GM04503 (cell line): ENCODE data around the gene PEX10.
"Not testable (repeated sequence)": the region's sequence is repeated elsewhere in the genome, so short reads cannot be mapped to it uniquely, and the experiment has no call there.

Source experiments
- DNase-seq: peaks from one replicate; pipeline ENCODE4 v3.0.0-alpha.2; 2012; ENCODE audit warnings: low read depth

The PEX10 gene

DNA sequence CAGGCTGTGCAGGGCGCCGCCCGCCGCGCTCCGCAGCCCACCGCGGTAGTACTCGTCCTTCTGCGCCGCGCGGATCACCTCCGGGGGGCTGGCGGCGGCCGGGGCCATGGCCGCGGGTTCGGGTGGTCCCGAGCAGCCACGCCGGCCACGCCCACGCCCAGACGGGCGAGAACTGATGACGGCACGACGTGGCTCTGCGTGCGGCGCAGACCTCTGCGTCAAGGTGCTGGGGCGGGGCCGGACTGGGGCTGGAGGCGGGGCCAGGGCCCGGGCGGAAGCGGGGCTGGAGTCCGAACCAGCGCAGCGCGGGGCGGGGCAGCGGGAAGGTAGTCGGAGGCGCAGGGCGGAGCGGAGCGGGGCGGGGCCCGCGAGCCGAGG is at the start of gene PEX10:
TSS of gene PEX10 (minus strand) at position 170 of the 378 bp plus-strand sequence. CDS start at position 108, 62 bp downstream.
- DNase-seq = peak; percentile 56

- DNase-seq = no peak
Measured at GRCh38 chr1:2460996-2461751, 48.8 kb upstream of the PEX10 start.

- no peak for DNase-seq
Measured at GRCh38 chr1:2460203-2460602, 47.8 kb upstream of the PEX10 start.

DNA sequence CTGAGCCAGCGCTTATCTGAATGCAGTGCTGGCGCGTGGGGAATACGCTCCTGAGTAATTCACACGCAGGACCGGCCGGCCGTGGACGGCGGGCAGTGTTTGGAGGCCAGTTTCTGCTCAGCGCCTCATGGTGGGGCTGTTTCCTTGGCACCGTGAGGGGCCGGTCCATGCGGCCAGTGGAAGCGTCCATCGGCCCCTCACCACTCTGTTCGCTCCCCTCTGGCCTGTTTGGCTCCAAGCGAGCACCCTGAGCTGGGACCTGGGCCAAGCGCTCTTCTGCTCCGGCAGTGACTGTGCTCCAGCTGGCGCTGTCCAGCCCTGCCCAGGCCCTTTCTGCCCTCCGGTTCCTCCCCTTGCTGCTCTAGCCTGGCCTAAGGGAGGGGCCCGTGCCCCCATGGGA is 47.4 kb upstream of the PEX10 start:
- no peak for DNase-seq

- DNase-seq = not testable (repeated sequence)
Measured at GRCh38 chr1:2459102-2459753, 46.9 kb upstream of the PEX10 start.

- no peak for DNase-seq
Measured at GRCh38 chr1:2458687-2459086, 46.3 kb upstream of the PEX10 start.

GRCh38 chr1:2457444-2457843 is 45.1 kb upstream of the PEX10 start:
- DNase-seq = no peak

DNA sequence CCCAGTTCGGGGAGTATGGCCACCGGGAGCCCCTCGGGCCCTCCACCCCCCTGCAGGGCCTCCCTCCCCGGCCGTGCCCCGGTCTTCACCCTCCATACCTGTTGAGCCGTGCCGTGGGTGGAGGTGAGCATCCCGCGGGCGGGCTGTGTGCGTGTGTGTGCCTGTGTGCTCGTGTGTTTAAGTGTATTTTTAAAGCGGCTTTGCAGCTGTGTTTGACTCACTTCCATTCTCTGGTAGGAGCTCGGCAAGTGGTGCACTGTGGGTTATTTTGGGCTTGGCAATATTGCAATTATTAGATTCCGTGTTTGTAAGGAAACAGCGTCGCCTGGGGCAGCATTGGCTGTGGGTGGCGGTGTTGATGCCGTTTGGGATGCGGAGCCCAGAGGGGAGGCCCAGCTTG is 43.4 kb upstream of the PEX10 start:
- no peak for DNase-seq

DNA sequence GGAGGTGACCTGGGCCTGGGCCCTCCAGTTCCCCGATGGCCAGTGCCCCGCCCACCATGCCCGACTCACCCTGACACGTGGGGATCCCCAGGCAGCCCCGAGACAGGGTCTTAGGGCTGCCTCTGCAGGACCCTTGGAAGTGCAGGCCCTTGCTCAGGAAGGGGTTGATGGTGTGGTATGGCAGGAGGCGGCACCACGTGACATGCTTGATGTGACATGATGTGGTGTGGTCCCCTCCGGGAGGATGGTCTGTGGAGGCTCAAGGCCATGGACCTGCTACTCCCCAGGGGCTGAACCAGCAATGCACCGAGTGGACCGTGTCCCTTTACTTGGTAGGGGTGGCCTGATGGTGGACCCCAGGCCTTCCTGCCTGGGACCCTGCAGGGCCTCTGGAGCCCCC is 41.9 kb upstream of the PEX10 start:
- DNase-seq = no peak

GRCh38 chr1:2452932-2453315 is 40.6 kb upstream of the PEX10 start:
- no peak for DNase-seq

- DNase-seq = no peak
Measured at GRCh38 chr1:2452201-2452931, 40.0 kb upstream of the PEX10 start.

GRCh38 chr1:2451741-2452140 is 39.4 kb upstream of the PEX10 start:
- DNase-seq = peak; percentile 38

GRCh38 chr1:2449636-2450454 is 37.5 kb upstream of the PEX10 start:
- DNase-seq = no peak

DNA sequence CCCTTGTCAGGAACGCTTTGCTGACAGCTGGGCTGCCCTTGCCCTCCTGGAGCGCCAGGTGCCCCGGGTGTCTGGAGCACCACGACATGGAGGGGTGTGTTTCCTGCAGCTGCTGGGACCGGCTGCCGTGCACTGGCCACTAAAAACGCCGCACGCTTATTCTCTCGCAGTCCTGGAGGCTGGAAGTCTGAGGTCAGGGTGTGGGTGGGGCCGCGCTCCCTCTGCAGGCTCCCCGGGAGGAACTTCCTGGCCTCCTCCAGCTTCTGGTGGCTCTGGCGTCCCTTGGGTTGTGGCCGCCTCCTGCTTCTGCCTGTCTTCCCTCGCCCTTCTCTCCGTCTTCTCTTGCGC is 35.7 kb upstream of the PEX10 start:
- no peak for DNase-seq

GRCh38 chr1:2447276-2448097 is 35.1 kb upstream of the PEX10 start:
- no peak for DNase-seq

- no peak for DNase-seq
Measured at GRCh38 chr1:2446861-2447260, 34.5 kb upstream of the PEX10 start.

DNA sequence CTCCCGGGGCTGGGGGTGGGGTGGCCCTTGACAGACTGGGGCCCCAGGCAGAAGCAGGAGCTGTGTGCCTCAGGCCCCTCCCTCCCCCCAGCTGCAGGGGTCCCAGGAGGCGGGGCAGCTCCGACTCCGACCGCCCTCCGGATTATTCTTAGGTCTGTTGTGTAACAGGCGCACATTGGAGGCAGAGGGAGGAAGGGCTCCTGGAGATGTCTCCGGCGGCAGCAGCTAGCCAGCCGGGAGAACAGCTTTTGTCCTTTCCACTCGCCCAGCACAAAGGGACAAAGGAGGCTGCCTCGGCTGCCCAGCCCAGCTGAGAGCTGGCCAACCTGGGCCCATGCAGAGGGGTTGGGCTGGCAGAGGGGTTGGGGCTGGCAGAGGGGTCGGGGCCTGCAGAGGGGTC is 34.0 kb upstream of the PEX10 start:
- no peak for DNase-seq

- no peak for DNase-seq
Measured at GRCh38 chr1:2445823-2446215, 33.5 kb upstream of the PEX10 start.

DNA sequence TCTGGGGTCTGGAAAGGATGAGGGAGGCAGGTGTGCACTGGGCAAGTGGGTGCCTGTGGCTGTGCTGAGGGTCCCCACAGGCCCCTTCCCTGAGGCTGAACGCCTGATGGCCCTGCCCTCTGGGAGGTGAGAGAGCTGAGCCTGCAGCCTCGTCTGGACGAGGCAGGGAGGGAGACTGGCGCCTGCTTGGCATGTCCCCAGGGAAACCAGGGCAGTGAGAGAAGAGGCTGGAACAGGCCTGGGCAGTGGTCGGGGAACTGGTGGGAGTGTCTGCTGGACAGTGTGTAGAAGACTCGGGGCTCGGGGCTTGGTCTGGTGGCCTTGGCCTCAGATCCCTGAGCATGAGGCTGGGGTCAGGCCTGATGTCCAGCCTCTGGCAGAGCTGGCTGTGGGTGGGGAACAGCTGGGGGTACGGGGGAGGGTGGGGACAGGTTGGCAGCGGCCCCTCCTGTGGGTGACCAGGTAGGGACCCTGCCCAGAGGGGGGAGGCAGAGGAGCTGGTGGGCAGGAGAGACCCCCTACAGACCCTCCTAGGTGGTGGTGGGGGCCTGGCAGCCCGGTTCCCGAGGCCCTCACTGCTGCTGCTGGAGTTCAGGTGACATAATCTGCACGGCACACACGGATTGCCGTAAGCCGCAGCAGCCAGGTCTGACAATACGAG is 32.9 kb upstream of the PEX10 start:
- DNase-seq = no peak

DNA sequence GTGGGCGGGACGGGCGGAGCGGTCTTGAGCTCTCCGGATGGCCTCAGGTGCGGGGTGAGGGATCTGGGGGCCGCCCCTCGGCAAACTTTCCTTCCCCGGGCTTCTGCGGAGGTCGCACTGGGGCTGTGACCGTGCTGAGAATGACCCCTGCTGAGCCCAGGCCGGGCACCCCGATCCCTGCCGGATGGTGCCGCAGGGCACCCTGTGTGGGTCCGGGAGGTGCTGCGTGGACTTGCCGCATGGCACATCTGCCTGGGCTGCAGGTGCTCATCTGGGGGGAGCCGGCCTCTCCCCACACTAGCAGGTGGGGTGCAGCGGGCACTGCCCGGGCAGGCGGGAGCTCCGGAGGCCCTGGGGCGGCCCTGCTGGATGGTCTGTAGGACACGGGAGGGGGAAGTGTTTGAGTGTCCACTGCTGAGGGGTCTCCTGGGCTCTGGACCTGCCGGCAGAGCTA is 31.8 kb upstream of the PEX10 start:
- DNase-seq = no peak
